Stimulated activated CD8-positive, alpha-beta memory T cell treated with anti-CD3 and anti-CD28 coated beads, Interleukin-7, amount 100 ng/mL, for 48 hours (primary cell): ENCODE measurements around the gene GOSR1.
"Not testable (repeated sequence)": the region's sequence is repeated elsewhere in the genome, so short reads cannot be mapped to it uniquely, and the experiment has no call there.

Source experiments
- DNase-seq, 2 donors: peaks; one replicate each; pipeline ENCODE4 v3.0.0-alpha.2; 2020; ENCODE audit warnings: low read depth in 1 of 2; ENCODE audit errors: extremely low read depth in 1 of 2

GOSR1 gene

DNA sequence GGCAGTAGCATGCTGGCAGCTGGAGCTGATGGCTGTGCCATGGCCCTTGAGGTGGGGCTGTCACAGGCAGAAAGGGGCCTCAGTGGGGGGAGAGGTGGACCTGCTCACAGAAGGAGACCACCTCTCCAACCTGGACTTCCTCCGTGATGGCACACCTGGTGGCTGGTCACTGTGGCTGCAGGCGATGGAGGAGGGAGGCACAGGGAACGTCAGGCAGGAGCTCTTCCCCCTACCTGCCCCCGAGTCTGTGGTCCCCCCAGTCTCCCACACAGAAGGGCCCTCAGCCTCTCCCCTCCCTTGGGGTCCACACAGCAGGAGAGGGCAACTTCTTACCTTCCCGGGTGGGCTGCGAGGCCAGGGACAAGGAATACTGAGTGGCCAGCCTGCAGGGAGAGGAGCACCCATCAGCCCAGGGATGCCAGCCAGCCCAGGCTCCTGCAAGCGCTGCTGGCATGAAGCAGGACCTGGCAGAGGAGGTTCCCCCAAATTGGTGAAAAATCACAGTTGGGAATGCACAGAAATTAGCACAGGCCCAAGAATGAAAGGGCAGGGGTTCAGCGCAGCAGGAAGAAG, 96.5 kb downstream of the GOSR1 start:
- no peak for DNase-seq

DNA sequence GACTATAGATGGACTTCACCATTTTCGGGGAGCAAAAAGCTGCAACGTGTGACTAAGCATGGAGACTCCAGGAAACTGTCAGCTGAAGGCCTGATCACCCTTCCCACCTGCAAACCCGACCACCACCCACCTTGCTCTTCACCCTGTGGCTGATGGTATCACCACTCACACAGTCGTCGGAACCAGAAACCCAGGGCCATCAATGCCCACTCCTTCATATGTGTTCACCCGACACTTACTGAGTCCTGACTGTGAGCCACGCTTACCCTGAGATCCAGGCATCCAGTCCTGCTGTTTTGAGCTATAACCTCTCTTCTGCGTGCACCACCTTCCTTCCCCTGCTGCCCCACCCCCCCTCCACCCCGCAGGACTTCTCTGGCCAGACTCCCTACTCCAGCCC, 97.1 kb downstream of the GOSR1 start:
- DNase-seq, result not testable (repeated sequence)

DNA sequence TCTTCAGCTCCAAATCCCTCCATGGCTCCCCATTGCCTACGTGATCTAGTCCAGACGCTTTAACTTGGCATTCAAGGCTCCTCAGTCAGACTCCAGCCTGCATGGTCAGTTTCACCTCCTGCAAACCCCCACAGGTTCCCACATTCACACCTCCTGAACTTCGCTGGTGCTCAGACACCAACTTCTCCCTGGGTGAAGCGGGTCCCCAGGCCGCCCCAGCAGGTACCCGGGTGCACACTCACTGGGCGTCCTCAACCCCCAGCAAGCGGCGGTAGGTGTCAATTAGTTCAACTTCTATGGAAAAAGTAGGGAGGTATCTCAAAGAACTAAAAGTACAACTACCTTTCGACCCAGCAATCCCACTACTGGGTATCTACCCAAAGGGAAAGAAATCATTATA, 97.6 kb downstream of the GOSR1 start:
- DNase-seq, result not testable (repeated sequence)

DNA sequence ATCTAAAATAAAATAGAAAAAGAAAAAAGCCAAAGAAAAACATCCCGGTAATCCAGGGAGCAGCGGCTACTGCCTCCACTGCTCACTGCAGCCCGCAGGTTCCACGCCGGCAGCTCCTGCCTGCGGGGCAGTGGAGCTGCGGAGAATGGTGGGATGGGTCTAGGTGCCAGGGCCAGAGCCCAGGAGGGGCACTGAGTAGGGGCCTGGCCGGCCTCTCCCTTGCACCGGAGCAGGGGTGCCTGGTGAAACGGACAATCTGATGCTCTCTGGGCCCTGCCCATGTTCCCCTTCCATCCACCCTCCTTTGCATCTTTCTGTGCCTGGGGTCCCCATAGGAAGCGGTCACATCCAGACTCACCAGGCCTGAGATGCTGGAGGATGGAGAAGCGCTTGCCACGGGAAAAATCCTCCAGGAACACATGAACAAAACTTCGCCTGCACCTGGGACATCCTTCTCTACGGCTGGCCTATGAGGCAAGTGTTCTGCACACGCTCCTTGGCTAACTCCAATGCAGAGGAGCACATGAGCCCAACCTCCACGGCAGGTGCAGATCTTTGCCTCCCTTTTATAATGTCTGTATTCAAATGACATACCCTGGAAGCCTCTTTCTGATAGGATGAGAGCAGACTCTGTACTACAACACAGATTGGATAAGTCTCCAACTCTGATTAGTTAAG, 98.6 kb downstream of the GOSR1 start:
- not testable (repeated sequence) for DNase-seq

DNA sequence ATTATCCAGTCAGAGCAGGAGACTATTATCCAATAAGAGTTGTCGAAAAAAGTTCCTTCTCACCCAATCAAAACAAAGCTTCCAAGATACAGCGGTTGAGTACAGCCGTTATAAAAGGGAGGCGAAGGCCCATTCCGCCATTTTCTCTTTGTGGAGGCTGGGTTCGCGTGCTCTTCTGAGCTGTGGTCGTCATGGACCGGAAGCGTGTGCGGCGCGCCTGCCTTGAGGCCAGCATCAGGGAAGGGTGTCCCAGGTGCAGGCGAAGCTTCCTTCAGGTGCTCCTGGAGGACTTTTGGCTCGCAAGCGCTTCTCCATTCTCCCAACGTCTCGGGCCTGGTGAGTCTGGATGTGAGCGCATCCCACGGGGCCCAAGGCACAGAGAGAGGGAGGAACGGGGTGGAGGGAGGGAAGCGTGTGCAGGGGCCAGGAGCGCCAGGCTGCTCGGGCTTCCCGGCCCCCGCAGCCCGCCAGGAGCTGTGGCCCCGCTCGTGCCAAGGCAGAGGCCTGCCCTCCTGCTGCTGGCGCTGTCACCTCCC, 99.2 kb downstream of the GOSR1 start:
- DNase-seq, result no peak
